Activated CD8-positive, alpha-beta memory T cell treated with anti-CD3 and anti-CD28 coated beads, Interleukin-2, amount 50 U/mL, for 24 hours (primary cell): ENCODE measurements around the gene RBFOX2.

Experiments used
- DNase-seq: peaks from one replicate; pipeline ENCODE4 v3.0.0-alpha.2; 2020; ENCODE audit errors: extremely low read depth

Gene RBFOX2

DNA sequence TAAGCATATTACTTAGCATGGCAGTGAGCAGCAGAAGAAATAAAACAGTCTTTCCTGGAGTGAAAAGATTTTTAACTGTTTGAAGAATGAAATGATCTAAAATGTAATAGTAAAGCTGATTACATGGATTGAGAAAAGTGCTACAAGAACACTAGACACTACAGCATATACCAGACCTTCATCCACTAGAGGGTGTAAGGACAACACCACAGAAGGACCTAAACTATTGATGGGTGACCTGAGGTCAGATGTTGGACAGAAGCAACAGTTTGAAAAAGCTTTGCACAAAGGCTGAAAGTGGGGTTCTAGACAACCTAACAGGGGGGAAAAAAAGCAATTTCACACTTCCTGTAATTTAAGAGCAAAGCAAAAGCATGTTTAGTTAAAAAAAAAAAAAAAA, 97.7 kb downstream of the RBFOX2 start:
- DNase-seq: no peak

DNA sequence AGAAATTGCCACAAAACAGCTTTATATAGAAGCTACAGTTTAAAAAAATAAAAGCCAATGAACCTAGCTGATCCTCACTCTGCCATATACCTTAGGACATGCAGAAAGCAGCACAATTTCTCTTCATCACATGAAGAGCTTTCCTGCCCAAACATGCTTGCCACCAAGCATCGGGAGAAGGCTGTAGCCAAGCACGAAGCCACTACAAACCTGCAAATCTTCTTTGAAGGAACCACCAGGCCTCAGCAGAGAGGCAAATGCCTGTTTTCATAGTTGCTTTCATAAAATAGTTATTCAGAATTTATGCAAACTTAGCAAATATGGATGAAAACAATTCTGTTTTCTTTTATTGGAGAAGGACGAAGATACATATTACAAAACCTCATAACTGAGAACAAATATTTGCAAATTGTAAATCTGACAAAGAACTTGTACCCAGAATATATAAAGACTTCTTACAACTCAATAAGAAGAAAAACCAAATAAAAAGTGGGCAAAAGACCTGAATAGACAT, 100.3 kb downstream of the RBFOX2 start:
- DNase-seq: no peak

DNA sequence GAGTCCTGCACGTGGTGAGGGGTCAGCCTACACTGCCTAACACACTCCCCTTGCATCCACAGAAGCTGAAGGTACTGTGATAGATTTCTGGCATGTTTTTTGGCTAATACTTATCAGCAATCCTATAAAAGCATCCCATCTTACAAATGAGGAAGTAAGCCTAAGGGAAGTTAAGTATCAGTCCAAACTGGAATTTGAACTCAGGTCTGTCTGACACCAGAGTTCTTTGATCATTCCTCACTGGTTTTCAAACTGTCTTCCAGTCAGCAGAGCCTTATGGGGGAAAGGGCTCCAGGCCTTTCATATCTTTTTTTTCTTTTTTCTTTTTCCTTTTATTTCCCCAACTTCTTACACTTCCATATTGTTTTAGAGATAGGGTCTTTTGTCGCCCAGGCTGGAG, 105.6 kb downstream of the RBFOX2 start:
- DNase-seq: no peak

DNA sequence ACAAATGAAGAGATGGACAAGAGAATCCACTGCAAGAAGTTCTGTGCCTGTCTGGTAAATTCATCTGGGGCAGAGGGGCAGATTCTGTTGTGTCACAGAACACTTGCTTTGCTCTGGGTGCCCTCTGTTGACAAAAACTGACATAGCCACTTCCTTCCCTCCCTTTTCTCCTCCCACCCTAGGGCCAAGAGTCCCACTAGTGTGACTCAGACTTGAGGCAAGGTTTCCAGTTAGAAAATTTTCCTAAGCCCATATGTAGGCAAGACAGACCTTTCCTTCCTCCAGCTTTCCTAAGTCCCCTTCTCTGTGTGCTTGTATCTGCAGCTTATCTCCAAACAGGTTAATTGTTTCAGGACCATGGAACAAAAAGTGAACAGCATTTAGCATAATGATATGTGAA, 106.8 kb downstream of the RBFOX2 start:
- no peak for DNase-seq

DNA sequence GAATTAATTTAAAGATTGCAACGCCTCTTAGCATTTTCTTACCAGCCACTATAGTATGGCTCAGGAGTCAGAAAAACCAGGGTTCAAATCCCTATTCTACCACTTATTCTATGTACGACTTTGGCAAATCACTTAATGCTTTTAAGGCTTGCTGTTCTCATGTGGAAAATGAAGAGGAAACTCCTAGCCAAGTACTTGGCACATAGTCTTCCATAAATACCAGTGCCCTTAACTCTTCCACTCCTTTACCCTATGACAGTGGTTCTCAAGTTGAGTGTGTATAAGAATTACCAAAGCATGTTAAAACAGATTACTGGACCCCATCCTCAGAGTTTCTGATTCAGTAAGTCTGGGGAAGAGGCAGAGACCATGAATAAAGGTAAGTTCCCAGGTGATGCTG, 107.6 kb downstream of the RBFOX2 start:
- no peak for DNase-seq

DNA sequence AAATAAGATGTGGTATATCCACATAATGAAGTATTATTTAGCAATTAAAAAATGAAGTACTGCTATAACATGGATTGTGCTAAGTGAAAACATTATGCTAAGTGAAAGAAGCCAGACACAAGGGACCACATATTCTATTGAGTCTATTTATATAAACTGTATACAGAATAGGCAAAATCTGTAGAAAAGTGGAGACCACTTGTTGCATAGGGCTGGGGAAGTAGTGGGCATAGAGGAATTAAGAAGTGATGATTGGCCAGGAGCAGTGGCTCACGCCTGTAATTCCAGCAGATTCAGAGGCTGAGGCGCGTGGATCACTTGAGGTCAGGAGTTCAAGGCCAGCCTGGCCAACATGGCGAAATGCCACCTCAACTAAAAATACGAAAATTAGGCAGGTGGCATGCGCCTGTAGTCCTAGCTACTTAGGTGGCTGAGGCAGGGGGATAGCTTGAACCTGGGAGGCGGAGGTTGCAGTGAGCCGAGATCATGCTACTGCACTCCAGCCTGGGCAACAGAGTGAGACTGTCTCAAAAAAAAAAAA, 109.6 kb downstream of the RBFOX2 start:
- DNase-seq: no peak

DNA sequence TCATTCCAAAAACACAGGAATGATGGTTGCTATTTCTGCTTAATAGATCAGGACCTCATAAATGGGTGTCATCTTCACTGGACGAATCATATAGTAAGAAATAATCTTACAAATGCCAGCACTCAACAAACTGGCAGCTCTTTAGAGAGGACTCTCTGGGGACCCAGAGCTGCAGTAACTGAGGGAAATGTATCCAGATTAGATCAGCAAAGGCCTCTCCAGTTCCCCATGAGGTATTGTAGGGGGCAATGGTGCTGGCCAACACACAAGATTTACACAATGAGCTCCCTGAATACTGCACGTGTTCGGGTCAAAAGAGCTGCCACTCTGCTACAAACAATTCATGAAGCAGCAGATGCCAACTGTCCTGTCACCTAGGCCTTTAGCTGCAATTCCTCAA, 110.2 kb downstream of the RBFOX2 start:
- no peak for DNase-seq

DNA sequence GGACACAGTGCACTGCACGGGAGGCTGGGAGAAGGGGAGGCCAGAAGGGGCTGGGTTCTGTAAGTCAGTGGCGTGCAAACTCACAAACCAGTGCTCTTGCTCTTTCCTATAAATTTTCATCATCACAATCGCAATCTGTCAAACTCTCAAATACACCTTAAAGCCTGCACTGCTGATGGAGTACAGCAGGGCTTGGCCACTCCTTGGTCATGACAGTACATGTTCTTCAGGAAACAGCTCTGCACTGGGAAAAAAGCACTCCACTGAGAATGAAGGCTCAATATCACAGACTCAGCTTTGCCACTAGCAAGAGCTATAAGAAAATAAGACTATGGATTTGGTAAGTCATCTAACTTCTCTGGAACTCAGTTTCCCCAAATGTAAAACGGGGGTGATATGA, 111.0 kb downstream of the RBFOX2 start:
- no peak for DNase-seq

DNA sequence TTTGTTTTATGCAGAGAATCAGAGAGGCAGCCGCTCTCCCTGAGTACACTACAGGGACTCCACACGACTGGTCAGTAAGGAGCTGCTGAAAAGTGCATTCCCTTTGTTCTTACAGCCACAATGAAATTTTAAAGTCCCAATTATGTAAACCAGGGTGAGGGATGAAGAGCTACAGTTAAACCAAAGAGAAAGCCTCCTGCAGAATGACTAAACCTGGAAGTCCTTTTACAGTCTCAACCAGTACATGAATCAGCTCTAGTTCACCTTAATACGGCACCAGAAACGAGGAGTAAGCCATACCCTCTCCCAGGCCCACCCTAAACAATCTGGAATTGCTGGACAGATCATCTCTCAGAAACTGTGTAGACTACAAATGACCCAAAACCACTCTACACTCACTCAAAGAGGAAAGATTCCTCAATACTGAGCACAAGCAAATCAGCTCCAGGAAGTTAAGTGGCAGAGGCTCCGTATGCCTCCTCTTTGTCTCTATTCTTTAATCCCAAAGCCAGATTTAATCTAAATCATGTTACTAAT, 113.1 kb downstream of the RBFOX2 start:
- no peak for DNase-seq

DNA sequence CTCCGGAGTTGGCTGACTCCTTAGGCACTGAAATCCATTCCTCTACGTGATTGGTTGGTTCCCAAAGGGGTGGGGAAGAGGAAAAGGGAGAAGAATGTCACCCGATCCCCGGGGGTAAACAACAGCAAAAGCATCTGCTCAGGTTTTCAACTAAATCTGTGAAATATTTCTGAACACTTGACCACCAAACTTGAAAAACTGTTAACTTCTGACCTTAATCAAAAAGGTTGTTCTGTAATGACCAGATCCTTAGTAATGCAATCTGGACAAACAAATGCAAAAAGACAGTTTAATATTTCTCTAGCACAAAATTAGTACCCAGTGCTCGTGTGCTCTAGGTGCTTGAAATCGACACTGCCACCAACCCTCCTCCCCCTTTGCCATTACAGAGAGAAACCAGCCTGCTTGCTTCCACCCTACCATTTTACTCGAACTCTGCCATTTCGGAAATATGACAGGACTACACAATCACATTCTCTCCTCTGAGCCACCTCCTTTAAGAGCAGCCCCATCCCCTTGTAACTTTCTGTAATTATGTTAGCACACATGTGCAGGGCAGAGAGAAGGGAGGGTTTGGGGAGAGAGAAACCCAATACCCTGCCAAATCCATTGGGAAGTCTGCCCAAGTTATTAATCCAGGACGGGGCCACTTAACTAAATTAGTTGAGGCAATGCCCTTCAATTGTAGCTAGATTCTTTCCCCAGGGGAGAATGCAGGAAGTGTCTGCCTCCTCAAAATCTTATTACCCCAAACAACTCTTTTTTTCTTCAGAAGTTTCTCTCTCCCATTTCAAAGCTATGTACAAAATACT, 113.8 kb downstream of the RBFOX2 start:
- DNase-seq: no peak

DNA sequence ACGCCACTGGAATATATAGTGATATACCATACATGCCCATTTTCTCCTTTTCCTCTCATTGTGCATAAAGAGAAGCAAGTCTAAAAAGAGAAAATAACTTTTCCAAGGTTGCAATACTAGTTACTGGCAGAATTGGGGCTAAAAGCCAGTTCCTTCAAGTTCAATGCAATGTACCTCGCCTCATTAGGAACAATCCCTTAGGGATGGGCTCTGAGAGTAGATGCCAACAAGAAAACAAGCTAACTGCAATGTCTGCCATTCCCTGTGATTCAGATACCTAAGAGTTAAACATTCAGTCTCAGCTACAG, 114.3 kb downstream of the RBFOX2 start:
- no peak for DNase-seq

DNA sequence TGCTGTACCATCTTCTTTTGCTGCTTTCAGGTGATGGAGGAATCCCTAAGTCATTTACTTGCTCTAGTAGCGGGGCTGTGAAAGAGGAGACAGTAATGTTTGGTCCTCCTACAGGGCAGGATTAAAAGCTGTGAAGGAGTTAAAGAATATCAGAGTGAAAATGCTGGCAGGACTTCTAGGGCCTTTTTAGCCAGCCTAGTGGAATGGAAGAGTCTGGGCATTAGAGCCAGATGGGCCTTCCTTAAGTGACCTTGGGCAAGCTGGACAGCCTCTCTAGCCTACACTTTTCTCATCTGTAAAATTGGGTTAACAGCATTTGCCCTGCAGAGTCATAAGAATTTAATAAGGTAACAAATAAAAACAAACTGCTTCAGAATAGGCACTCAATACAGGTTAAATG, 114.7 kb downstream of the RBFOX2 start:
- DNase-seq: no peak

DNA sequence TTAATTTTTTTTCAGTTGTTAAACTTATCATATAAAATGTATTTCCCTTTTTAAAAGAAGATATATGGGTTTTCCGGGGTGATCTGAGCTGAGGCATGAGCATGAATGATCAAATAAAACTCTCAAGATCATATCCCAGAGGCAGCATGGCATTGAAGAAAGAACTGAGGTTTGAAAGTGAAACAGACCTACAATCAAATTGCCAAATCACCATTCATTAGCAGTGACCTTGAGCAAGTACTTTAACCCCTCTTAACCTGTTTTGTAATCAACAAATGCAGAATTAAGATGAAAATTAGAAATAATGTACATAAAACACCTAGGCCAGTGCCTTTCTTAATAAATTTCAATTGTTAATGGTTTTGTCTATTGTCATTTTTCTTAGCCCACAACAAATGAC, 116.0 kb downstream of the RBFOX2 start:
- DNase-seq: no peak

DNA sequence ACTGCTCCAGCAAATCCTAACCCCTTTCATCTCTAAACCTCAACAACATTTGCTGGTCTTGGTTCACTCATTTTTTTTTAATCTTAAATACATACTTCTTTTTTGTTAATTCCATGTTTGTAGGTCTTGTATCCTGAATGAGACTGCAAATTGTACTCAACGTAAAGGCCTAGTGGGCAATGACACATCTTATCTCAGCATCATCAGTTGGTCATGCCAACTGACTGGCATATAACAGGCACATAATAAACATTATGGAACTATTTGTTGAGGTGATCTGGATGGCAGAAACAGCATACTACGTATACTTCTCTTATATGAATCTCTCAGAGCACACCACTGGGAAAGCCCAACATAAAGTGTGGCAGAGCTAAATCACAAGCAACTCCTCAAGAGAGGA, 116.7 kb downstream of the RBFOX2 start:
- no peak for DNase-seq

DNA sequence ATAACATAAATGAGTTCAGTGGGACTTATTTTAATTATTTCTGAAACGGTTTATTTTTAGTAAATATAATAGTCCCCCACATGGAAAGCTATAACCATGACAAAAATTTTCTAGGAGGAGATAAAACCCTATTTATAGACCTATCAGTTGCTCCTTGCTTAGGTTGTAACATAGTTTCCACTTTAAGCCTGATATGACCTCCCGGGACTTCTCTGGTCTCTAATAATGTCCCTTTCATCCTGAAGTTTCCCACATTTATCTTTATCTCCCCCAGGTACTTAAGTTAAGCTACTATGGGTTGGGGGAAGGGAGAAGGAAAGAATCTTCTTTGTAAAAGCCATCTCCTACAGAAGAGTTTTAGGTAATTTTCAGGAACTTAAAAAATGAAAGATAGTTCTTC, 117.7 kb downstream of the RBFOX2 start:
- no peak for DNase-seq

DNA sequence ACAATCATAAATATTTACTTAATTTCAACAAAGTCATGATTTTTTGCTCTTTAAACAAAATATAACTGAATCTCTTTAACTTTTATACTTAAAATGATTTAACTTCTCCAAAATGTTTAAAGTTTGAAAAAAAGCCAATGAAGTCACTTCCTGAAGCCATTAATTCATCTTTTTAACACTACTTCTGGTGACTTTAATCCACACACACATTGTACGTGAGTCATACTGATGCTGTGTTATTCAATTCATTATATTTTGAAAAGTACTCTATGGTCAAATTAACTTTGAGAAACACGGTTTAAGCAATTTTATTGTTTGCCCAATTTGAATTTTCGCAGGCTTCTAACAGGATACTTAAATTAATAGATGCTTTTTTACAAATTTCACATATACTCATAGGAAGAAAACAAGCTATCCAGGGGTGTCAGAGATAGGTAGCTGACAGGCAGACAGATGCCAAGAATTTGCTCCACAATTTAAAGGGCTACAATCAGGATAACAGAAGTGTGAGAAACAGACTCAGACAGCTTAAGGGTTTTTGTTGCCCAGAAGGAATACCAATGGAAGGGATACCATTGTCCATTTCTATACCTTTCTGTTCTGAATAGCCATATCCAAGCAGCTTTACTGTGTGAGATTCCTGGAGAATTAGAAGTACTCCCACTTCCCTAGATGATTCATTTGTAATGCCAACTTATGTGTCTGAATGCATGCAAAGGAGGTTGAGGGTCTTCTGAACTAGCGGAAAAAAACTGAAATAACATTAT, 118.4 kb downstream of the RBFOX2 start:
- DNase-seq: no peak

DNA sequence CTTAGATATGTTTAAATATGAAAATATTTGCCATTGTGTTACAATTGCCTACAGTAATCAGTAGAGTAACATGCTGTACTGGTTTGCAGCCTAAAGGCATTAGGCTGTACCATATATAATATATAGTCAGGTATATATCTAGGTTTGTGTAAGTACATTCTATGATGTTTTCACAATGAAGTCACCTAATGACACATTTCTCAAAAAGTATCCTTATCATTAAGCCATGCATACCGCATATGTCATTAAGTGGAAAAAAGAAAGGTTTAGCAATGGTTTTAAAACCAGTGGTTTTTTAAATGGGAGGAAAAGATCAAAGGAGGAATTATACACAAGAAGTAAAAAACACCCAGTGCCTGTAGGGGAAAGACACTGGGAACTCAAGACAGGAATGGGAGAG, 122.7 kb downstream of the RBFOX2 start:
- DNase-seq: no peak

DNA sequence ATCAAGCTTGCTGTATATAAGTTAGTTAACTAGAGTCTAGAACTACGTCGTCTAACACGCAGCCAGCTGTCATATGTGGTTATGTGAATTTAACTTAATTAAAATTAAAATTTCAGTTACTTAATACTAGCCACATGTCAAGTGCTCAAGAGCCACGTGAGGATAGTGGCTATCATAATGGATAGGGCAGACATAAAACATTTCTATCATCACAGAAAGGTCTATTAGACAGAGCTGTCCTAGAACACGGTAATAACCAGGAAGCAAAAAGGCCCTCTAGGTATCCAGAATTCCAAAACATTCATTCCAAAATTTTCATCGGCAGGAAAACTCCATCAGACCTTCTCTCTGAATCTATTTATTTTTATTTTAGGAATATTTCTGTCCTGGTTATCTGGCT, 123.9 kb downstream of the RBFOX2 start:
- DNase-seq: no peak

DNA sequence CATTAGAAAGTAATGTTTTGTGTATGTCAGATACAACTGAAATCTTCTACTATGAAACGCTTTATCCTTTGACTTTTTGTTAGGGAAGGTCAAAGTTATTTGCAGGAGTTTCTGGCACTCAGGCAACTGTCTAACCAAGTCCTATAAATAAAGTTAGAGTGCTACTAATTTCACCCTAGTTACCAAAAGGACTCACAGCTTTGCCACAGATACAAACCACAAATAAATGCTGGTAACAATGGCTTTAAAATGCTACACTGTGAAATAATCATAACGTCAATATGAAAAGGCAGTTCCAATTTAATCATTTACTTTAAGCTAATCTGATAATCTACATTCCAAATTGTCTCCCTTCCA, 124.3 kb downstream of the RBFOX2 start:
- DNase-seq: no peak

DNA sequence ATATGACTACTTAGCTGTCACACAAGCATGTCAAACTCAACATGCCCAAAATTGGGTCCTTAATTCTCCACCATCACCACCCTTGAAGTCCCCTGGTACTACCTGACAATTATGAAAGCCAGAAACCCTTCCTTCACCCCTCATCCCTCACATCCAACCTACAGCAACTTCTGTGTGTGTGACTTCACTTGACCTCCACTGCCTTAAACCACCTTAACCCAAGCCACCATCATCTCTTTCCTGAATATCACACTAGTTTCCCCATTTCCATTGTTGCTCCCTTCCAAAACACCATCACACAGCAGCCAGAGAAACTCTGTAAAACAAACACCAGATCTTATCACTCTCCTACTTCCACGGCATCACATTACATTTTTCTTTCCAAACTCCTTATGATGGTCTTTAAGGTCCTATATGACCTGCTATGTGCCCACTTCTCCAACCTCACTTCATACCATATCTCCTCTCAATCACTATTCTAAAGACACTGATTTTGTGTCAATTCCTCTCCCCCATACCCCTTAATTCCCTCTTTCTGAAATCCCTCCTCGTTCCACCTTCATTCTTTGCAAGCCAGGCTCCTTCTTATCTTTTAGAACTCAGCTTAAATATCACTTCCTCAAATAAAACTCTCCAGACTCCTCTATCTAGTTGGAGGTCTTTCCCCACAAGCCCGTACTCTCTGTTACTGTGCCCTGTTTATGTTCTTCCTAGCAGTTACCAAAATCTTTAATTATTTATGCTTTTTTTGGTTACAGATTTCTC, 124.9 kb downstream of the RBFOX2 start:
- no peak for DNase-seq

DNA sequence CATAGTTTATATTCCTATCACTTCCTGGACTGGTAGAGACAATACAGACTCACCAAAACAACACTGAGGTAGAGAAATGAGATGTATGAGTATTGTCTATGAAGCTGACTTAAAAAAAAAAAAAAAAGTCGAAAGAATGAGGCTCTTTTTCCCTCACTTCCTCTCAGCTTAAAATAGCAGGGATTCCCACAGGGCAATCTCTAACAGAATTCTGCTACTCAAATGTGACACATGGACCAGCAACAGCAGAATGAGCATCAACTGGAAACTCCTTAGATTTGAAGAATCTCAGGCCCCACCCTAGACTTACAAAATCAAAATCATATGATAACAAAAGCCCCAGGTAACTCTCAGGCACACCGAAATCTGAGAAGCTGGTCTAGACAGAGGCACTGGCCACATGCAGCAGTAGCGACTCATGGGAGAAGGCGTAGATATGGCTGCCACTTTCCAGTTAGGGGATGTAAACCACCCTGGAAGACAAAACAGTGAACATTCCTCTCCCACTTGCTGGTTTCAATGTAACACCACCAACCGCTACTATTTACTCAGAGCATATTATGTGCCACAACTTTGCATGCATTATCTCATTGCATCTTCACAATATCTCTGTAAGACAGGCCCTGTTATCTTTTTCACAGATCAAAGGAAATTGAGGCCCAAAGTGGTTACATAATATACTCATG, 128.0 kb downstream of the RBFOX2 start:
- DNase-seq: no peak

DNA sequence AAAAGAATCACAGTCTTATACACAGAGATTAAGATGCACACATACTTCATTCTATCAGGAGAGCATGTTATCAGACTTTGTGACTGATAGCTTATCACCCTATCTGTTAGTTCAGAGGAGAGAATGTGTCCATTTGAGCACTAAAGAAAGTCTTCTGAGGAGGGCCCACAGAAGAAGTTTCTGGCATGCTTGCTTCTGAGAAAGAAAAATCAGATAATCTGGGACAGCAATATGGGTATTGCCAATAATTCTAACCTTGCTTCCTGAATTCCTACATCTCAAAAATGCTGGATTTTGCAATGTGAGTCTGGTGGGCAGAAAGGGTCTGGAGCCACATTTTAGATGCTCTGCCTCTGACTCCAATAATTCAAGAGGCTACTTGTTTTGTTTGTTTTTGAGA, 128.9 kb downstream of the RBFOX2 start:
- DNase-seq: no peak
